NCI-H226 (cell line): ENCODE data around the gene IPO13.

Source experiments
- DNase-seq: peaks from one replicate; pipeline ENCODE4 v3.0.0-alpha.2; 2015

IPO13 gene

DNA sequence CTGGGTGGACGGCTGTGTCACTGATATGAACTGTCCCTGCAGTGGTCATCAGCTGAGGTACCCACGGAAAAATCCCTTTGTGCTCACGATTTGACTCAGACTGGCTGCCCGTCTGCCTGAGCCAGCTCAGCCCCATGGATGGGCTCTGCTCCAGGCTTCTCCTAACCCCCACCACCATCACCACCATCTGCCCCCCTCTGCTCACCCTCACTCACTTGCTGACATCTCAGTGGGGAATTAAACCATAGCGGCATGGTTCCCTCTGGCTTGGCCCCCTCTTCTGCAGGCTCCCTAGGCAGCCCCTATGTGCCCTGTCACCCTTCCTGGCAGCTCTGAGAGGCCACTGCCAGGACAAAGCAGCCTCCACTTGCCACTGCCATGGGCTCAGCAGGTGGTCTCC is 67.2 kb downstream of the IPO13 start:
- no peak for DNase-seq

GRCh38 chr1:44014365-44015104 is 67.8 kb downstream of the IPO13 start:
- no peak for DNase-seq

GRCh38 chr1:44015206-44015605 is 68.5 kb downstream of the IPO13 start:
- no peak for DNase-seq

- no peak for DNase-seq
Measured at GRCh38 chr1:44016041-44016889, 69.5 kb downstream of the IPO13 start.

GRCh38 chr1:44016890-44017400 is 70.2 kb downstream of the IPO13 start:
- no peak for DNase-seq
